ENCODE results near the gene FAM124A. TPM values are rescaled to one million over a fixed set of nuclear protein-coding genes. Genes with fewer than 3 reads are reported as not detected.

FAM124A gene
- total and polyA plus RNA-seq, 2 of the 8 experiments (the other 6 are each of a cell fraction or from before 2014, with no cell fraction given) = 40.7 to 49.9 TPM

- no peak for TF ChIP-seq CHD7 (IDR thresholded peaks at IDR 0.05; ENCODE audit: insufficient replicate concordance, low read length)
- no peak for TF ChIP-seq CHD2 (IDR thresholded peaks at IDR 0.05; ENCODE audit: low read length)
Observed at GRCh38 chr13:51234676-51235075, 12.5 kb downstream of the FAM124A start (continued).

All from H1 (cell line).